ENCODE results near the gene SCAMP4. TPM values are rescaled to one million over a fixed set of nuclear protein-coding genes. Genes with fewer than 3 reads are reported as not detected.
A peak's percentile ranks its signal among the peaks of the same experiment; 100 is the strongest.

SCAMP4 gene
- total and polyA plus RNA-seq, 2 of the 13 experiments (the other 11 are each of a cell fraction or from before 2014, with no cell fraction given): 10.7 to 13.7 TPM

GRCh38 chr19:1856698-1857603, 48.2 kb upstream of the SCAMP4 start (continued):
- no peak for TF ChIP-seq IKZF4 (CRISPR knock-in tag; IDR thresholded peaks at IDR 0.05; ENCODE audit: borderline replicate concordance, low read depth, not compliant biosample characterization)
- TF ChIP-seq THRA (CRISPR knock-in tag; IDR thresholded peaks at IDR 0.05; ENCODE audit: borderline replicate concordance): peak; percentile 99
- peak; percentile 60 for TF ChIP-seq SKI (IDR thresholded peaks at IDR 0.05; ENCODE audit: partially characterized antibody)
- TF ChIP-seq AGO2 (optimal IDR thresholded peaks at IDR 0.05; ENCODE audit: low read depth, low read length): peak; percentile 61
- TF ChIP-seq ERF (CRISPR knock-in tag; IDR thresholded peaks at IDR 0.05): 0 out of 2 replicates have a peak, but pooled peaks have one; percentile 23
- peak; percentile 73; the same call in 1 of the 2 replicates for TF ChIP-seq PRDM15 (CRISPR knock-in tag; IDR thresholded peaks at IDR 0.05)
- peak; percentile 80 for TF ChIP-seq YY1 (IDR thresholded peaks at IDR 0.05; ENCODE audit: insufficient read depth, insufficient replicate concordance, low read depth, low read length)
- TF ChIP-seq HNF4G (IDR thresholded peaks at IDR 0.05; ENCODE audit: borderline replicate concordance, low read depth, low read length): peak; percentile 63; the same call in 1 of the 2 replicates
- no peak for TF ChIP-seq HNF4G (CRISPR knock-in tag; IDR thresholded peaks at IDR 0.05; ENCODE audit: borderline replicate concordance, low read depth)
- TF ChIP-seq ZFP91 (CRISPR knock-in tag; IDR thresholded peaks at IDR 0.05; ENCODE audit: borderline replicate concordance): 0 out of 2 replicates have a peak, but pooled peaks have one; percentile 33
- TF ChIP-seq XRCC5 (optimal IDR thresholded peaks at IDR 0.05; ENCODE audit: low read length): peak; percentile 37
- 0 out of 4 replicates have a peak, but pooled peaks of 1 of the 2 experiments have one; percentile 22 for TF ChIP-seq HMGXB4 (CRISPR knock-in tag; IDR thresholded peaks at IDR 0.05; ENCODE audit: borderline replicate concordance in 1 of 2, low read depth in 1 of 2)
- peak; percentile 73; the same call in 1 of the 2 replicates for TF ChIP-seq FOSL1 (CRISPR knock-in tag; IDR thresholded peaks at IDR 0.05; ENCODE audit: borderline replicate concordance)
- TF ChIP-seq RARA (CRISPR knock-in tag; IDR thresholded peaks at IDR 0.05): peak; percentile 93
- TF ChIP-seq ZNF670 (CRISPR knock-in tag; IDR thresholded peaks at IDR 0.05; ENCODE audit: borderline replicate concordance): 0 out of 2 replicates have a peak, but pooled peaks have one; percentile 31
- peak; percentile 60 for TF ChIP-seq RBFOX2 (IDR thresholded peaks at IDR 0.05; ENCODE audit: low read depth, low read length)
- peak; percentile 96 for TF ChIP-seq SP5 (CRISPR knock-in tag; IDR thresholded peaks at IDR 0.05; ENCODE audit: borderline replicate concordance, low read depth)

All from HepG2 (cell line).